Measurements from ENCODE around the gene GUCY2D.

DNA sequence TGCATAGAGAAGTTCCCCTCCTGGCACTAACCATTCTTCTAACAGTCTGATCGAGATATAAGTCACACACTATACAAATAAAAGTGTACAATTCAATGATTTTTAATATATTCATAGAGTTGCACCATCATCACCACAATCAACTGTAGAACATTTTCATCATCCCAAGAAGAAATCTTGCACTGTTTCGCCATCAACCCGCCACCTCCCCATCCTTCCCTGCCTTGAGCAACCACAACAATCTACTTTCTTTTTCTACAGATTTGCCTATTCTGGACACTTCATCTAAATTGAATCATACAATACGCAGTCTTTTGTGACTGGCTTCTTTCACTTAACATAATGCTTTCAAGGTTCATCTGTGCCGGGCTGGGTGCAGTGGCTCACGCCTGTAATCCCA is 33.0 kb upstream of the GUCY2D start:
- TF ChIP-seq EZH2 (IDR thresholded peaks at IDR 0.05; ENCODE audit: low read depth, unreplicated experiment) (no peak), CREB1 (CRISPR knock-in tag; IDR thresholded peaks at IDR 0.05; ENCODE audit: low read depth) (no peak), POLR2AphosphoS5 (IDR thresholded peaks at IDR 0.05; ENCODE audit: low read depth) (no peak)
- TF ChIP-seq, protein P1, sequence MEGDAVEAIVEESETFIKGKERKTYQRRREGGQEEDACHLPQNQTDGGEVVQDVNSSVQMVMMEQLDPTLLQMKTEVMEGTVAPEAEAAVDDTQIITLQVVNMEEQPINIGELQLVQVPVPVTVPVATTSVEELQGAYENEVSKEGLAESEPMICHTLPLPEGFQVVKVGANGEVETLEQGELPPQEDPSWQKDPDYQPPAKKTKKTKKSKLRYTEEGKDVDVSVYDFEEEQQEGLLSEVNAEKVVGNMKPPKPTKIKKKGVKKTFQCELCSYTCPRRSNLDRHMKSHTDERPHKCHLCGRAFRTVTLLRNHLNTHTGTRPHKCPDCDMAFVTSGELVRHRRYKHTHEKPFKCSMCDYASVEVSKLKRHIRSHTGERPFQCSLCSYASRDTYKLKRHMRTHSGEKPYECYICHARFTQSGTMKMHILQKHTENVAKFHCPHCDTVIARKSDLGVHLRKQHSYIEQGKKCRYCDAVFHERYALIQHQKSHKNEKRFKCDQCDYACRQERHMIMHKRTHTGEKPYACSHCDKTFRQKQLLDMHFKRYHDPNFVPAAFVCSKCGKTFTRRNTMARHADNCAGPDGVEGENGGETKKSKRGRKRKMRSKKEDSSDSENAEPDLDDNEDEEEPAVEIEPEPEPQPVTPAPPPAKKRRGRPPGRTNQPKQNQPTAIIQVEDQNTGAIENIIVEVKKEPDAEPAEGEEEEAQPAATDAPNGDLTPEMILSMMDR (conservative IDR thresholded peaks at IDR 0.05; ENCODE audit: low read depth in 2 of 2): no peak

Measured in GM23338 (cell line).